HepG2 (cell line): Measurements from ENCODE around the gene PCBP2. TPM values are rescaled to one million over a fixed set of nuclear protein-coding genes. Genes with fewer than 3 reads are reported as not detected.

Source experiments
- ATF1 ChIP-seq: IDR thresholded peaks from 2 replicates; pipeline ENCODE4 v1.6.1; 2016; ENCODE audit warnings: mild to moderate bottlenecking, control low read depth
- BRCA1 ChIP-seq: sonication (generic); formaldehyde crosslinking; IDR thresholded peaks from 2 replicates; pipeline ENCODE4 v1.4.0; 2020; ENCODE audit warnings: missing genetic modification reagents
- CBX1 ChIP-seq: IDR thresholded peaks from one replicate; pipeline ENCODE4 v1.6.1; 2016; ENCODE audit warnings: antibody characterized with exemption, low read depth
- CREB1 ChIP-seq, 2 experiments: fragments of 450-650 bp in 1 of 2; IDR thresholded peaks; 2 replicates each; pipeline ENCODE4 v1.6.1; 2016 to 2017; ENCODE audit warnings: control low read depth in 1 of 2, mild to moderate bottlenecking in 1 of 2, missing compliant biosample characterization in 1 of 2, missing genetic modification characterization in 1 of 2
- KLF6 ChIP-seq: IDR thresholded peaks from 2 replicates; pipeline ENCODE4 v1.8.0; 2016; ENCODE audit warnings: missing biosample characterization, missing genetic modification reagents
- NFE2L1 ChIP-seq: sonication (generic); formaldehyde crosslinking; IDR thresholded peaks from 2 replicates; pipeline ENCODE4 v1.4.0; 2020; ENCODE audit warnings: missing genetic modification reagents, mild to moderate bottlenecking, borderline replicate concordance
- NFRKB ChIP-seq: fragments of 450-650 bp; IDR thresholded peaks from 2 replicates; pipeline ENCODE4 v1.6.1; 2017
- REPIN1 ChIP-seq: sonication (generic); formaldehyde crosslinking; IDR thresholded peaks from 2 replicates; pipeline ENCODE4 v1.8.0; 2022; ENCODE audit warnings: missing genetic modification reagents, low read depth, mild to moderate bottlenecking, borderline replicate concordance
- RNF2 ChIP-seq: fragments of 450-650 bp; conservative IDR thresholded peaks from 2 replicates; pipeline ENCODE4 v1.6.1; 2016; ENCODE audit warnings: low read depth
- SP1 ChIP-seq, 2 experiments: fragments of 450-650 bp in 1 of 2; sonication (generic) in 1 of 2; formaldehyde crosslinking in 1 of 2; IDR thresholded peaks; 2 replicates each; pipeline versions ENCODE4 v1.4.0 to v1.6.1; 2016 to 2020; ENCODE audit warnings: missing genetic modification reagents in 1 of 2
- TBX3 ChIP-seq: fragments of 450-650 bp; IDR thresholded peaks from 2 replicates; pipeline ENCODE4 v1.6.1; 2017; ENCODE audit warnings: antibody characterized with exemption, mild to moderate bottlenecking, inconsistent platforms, borderline replicate concordance
- ZFP82 ChIP-seq: sonication (generic); formaldehyde crosslinking; IDR thresholded peaks from 2 replicates; pipeline ENCODE4 v1.5.1; 2020; ENCODE audit warnings: mild to moderate bottlenecking, missing genetic modification reagents, borderline replicate concordance
- ZMYM2 ChIP-seq: sonication (generic); formaldehyde crosslinking; IDR thresholded peaks from 2 replicates; pipeline ENCODE4 v1.8.0; 2022; ENCODE audit warnings: mild to moderate bottlenecking, missing genetic modification reagents
- ZNF263 ChIP-seq: sonication (generic); formaldehyde crosslinking; IDR thresholded peaks from 2 replicates; pipeline ENCODE4 v1.4.0; 2020; ENCODE audit warnings: missing genetic modification reagents
- ZNF33B ChIP-seq: sonication (generic); formaldehyde crosslinking; IDR thresholded peaks from 2 replicates; pipeline ENCODE4 v1.5.1; 2020; ENCODE audit warnings: mild to moderate bottlenecking, missing genetic modification reagents
- ZNF430 ChIP-seq: sonication (generic); formaldehyde crosslinking; IDR thresholded peaks from 2 replicates; pipeline ENCODE4 v1.9.0; 2021; ENCODE audit warnings: mild to moderate bottlenecking, missing genetic modification reagents
- ZNF44 ChIP-seq: sonication (generic); formaldehyde crosslinking; IDR thresholded peaks from 2 replicates; pipeline ENCODE4 v1.5.1; 2020; ENCODE audit warnings: mild to moderate bottlenecking, missing genetic modification reagents
- ZNF510 ChIP-seq: sonication (generic); formaldehyde crosslinking; IDR thresholded peaks from 2 replicates; pipeline ENCODE4 v1.4.0; 2020; ENCODE audit warnings: low read depth, mild to moderate bottlenecking, missing genetic modification reagents
- polyA plus RNA-seq, 8 experiments: library from polyadenylated mRNA; depleted of rRNA in 3 of 8; stranded (reverse) in 7 of 8; unstranded in 1 of 8; fragments of >200 nt; fragmentation: Illumina TruSeq in 4 of 8; extraction: Trizol in 4 of 8; gene quantifications; 2 replicates each; pipeline versions ENCODE4 v1.2.1 to v1.2.3, GENCODE V29; 2011 to 2016; ENCODE audit warnings: low read depth in 4 of 8, missing spikeins in 1 of 8, mixed read lengths in 1 of 8; ENCODE audit not compliant: insufficient read depth in 1 of 8
- total RNA-seq, 5 experiments: library from RNA; depleted of rRNA; stranded (reverse); fragments of >200 nt; fragmentation: Illumina TruSeq; extraction: Trizol; gene quantifications; 2 replicates each; pipeline ENCODE4 v1.2.3, GENCODE V29; 2016; ENCODE audit warnings: low read depth in 1 of 5
- TF ChIP-seq, protein P1 (sequence below): sonication (generic); formaldehyde crosslinking; IDR thresholded peaks from 2 replicates; pipeline ENCODE4 v1.4.0; 2020; ENCODE audit warnings: missing genetic modification reagents
- TF ChIP-seq, protein P2 (sequence below): sonication (generic); formaldehyde crosslinking; IDR thresholded peaks from 2 replicates; pipeline ENCODE4 v1.5.1; 2020; ENCODE audit warnings: mild to moderate bottlenecking, missing genetic modification reagents
- TF ChIP-seq, protein P3 (sequence below): sonication (generic); formaldehyde crosslinking; IDR thresholded peaks from 2 replicates; pipeline ENCODE4 v1.8.1; 2023; ENCODE audit warnings: mild to moderate bottlenecking, inconsistent platforms, moderate library complexity, missing genetic modification reagents, borderline replicate concordance

The PCBP2 gene
- total and polyA plus RNA-seq, 2 of the 13 experiments (the other 11 are each of a cell fraction or from before 2014, with no cell fraction given), result 154 to 345 TPM

DNA sequence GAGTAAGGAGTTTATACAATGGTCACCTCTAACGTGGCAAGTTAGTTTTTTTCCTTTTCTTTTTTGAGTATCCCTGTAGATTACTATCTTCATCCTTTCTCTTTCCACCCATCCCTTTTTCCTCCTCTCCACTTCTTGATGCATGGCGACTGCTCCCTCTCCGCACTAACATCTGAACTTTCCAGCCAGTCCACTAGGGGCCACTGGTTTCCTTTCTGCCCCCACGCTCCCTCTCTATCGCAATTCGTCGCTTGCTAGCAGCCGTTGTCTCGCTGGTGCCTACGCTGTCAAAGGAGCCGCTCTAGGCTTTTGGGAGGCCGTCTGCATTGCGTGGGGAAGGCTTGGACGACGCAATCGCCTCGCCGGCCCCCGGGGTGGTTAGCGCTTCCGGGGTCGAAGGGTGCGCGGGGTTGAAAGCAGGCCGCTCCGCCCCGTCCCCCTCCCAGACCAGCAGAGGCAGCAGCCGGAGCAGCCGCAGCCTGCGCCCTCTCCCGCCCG lies at the start of gene PCBP2 (continued):
- TF ChIP-seq, protein P1, sequence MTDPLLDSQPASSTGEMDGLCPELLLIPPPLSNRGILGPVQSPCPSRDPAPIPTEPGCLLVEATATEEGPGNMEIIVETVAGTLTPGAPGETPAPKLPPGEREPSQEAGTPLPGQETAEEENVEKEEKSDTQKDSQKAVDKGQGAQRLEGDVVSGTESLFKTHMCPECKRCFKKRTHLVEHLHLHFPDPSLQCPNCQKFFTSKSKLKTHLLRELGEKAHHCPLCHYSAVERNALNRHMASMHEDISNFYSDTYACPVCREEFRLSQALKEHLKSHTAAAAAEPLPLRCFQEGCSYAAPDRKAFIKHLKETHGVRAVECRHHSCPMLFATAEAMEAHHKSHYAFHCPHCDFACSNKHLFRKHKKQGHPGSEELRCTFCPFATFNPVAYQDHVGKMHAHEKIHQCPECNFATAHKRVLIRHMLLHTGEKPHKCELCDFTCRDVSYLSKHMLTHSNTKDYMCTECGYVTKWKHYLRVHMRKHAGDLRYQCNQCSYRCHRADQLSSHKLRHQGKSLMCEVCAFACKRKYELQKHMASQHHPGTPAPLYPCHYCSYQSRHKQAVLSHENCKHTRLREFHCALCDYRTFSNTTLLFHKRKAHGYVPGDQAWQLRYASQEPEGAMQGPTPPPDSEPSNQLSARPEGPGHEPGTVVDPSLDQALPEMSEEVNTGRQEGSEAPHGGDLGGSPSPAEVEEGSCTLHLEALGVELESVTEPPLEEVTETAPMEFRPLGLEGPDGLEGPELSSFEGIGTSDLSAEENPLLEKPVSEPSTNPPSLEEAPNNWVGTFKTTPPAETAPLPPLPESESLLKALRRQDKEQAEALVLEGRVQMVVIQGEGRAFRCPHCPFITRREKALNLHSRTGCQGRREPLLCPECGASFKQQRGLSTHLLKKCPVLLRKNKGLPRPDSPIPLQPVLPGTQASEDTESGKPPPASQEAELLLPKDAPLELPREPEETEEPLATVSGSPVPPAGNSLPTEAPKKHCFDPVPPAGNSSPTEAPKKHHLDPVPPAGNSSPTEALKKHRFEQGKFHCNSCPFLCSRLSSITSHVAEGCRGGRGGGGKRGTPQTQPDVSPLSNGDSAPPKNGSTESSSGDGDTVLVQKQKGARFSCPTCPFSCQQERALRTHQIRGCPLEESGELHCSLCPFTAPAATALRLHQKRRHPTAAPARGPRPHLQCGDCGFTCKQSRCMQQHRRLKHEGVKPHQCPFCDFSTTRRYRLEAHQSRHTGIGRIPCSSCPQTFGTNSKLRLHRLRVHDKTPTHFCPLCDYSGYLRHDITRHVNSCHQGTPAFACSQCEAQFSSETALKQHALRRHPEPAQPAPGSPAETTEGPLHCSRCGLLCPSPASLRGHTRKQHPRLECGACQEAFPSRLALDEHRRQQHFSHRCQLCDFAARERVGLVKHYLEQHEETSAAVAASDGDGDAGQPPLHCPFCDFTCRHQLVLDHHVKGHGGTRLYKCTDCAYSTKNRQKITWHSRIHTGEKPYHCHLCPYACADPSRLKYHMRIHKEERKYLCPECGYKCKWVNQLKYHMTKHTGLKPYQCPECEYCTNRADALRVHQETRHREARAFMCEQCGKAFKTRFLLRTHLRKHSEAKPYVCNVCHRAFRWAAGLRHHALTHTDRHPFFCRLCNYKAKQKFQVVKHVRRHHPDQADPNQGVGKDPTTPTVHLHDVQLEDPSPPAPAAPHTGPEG (CRISPR knock-in tag), result peak; percentile 87; the same call in 1 of the 2 replicates
- no peak for TF ChIP-seq ZMYM2 (CRISPR knock-in tag)
- no peak for TF ChIP-seq ZFP82 (CRISPR knock-in tag)
- peak; percentile 68; the same call in 1 of the 2 replicates for TF ChIP-seq ZNF430
- no peak for TF ChIP-seq SP1 (IDR thresholded peaks at IDR 0.05)
- peak; percentile 70 for TF ChIP-seq SP1 (CRISPR knock-in tag; IDR thresholded peaks at IDR 0.05)
- TF ChIP-seq REPIN1 (CRISPR knock-in tag), result peak; percentile 91
- no peak; the same call in 1 of the 2 replicates for TF ChIP-seq BRCA1 (CRISPR knock-in tag)
- no peak for TF ChIP-seq TBX3
- TF ChIP-seq, protein P2, sequence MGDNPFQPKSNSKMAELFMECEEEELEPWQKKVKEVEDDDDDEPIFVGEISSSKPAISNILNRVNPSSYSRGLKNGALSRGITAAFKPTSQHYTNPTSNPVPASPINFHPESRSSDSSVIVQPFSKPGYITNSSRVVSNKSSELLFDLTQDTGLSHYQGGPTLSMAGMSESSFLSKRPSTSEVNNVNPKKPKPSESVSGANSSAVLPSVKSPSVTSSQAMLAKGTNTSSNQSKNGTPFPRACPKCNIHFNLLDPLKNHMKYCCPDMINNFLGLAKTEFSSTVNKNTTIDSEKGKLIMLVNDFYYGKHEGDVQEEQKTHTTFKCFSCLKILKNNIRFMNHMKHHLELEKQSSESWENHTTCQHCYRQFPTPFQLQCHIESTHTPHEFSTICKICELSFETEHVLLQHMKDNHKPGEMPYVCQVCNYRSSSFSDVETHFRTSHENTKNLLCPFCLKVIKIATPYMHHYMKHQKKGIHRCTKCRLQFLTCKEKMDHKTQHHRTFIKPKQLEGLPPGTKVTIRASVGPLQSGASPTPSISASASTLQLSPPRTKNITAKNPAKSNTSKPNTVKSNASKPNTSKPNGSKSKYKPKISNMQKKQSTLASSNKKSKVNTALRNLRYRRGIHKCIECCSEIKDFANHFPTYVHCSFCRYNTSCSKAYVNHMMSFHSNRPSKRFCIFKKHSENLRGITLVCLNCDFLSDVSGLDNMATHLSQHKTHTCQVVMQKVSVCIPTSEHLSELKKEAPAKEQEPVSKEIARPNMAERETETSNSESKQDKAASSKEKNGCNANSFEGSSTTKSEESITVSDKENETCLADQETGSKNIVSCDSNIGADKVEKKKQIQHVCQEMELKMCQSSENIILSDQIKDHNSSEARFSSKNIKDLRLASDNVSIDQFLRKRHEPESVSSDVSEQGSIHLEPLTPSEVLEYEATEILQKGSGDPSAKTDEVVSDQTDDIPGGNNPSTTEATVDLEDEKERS (CRISPR knock-in tag), result no peak
- TF ChIP-seq, protein P3, sequence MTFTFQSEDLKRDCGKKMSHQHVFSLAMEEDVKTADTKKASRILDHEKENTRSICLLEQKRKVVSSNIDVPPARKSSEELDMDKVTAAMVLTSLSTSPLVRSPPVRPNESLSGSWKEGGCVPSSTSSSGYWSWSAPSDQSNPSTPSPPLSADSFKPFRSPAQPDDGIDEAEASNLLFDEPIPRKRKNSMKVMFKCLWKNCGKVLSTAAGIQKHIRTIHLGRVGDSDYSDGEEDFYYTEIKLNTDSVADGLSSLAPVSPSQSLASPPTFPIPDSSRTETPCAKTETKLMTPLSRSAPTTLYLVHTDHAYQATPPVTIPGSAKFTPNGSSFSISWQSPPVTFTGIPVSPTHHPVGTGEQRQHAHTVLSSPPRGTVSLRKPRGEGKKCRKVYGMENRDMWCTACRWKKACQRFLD, result no peak
- TF ChIP-seq ZNF44, result no peak
- no peak for TF ChIP-seq NFE2L1 (CRISPR knock-in tag)
- TF ChIP-seq ZNF263 (CRISPR knock-in tag), result no peak
- no peak for TF ChIP-seq ZNF33B (CRISPR knock-in tag)
- no peak for TF ChIP-seq NFRKB
- peak; percentile 91 for TF ChIP-seq ATF1 (CRISPR knock-in tag)
- TF ChIP-seq CBX1, result peak; percentile 59
- 0 out of 2 replicates have a peak, but pooled peaks have one; percentile 19 for TF ChIP-seq RNF2
- TF ChIP-seq ZNF510, result no peak
- TF ChIP-seq KLF6 (CRISPR knock-in tag), result no peak
- TF ChIP-seq CREB1 (IDR thresholded peaks at IDR 0.05), result peak; percentile 93
- peak; percentile 95 for TF ChIP-seq CREB1 (CRISPR knock-in tag; IDR thresholded peaks at IDR 0.05)
